GM20431 (cell line): ENCODE measurements around the gene HELZ.
"Not testable (repeated sequence)": the region's sequence is repeated elsewhere in the genome, so short reads cannot be mapped to it uniquely, and the experiment has no call there.

Source experiments
- in situ Hi-C: fragments of 300-500 bp; cut with MseI, MboI; formaldehyde crosslinking; loops from one replicate; pipeline ENCODE4 v1.15.0; 2020; ENCODE audit warnings: low sequenced_read_pairs; ENCODE audit not compliant: unreplicated experiment

The HELZ gene

GRCh38 chr17:67203818-67204217 is 41.2 kb downstream of the HELZ start:
- in situ Hi-C loops: no loop called here

GRCh38 chr17:67202503-67202902 is 42.5 kb downstream of the HELZ start:
- in situ Hi-C loops: no loop called here

GRCh38 chr17:67200727-67201301 is 44.2 kb downstream of the HELZ start:
- in situ Hi-C loops: no loop called here

GRCh38 chr17:67198131-67198530 is 46.9 kb downstream of the HELZ start:
- in situ Hi-C loops: no loop called here

GRCh38 chr17:67197023-67197422 is 48.0 kb downstream of the HELZ start:
- in situ Hi-C loops: not testable (repeated sequence)

- in situ Hi-C loops: no loop called here
Measured at GRCh38 chr17:67196422-67196821, 48.6 kb downstream of the HELZ start.

- in situ Hi-C loops: no loop called here
Measured at GRCh38 chr17:67194134-67194533, 50.9 kb downstream of the HELZ start.

GRCh38 chr17:67187927-67188326 is 57.1 kb downstream of the HELZ start:
- in situ Hi-C loops: no loop called here

- in situ Hi-C loops: no loop called here
Measured at GRCh38 chr17:67186782-67187181, 58.2 kb downstream of the HELZ start.

- in situ Hi-C loops: no loop called here
Measured at GRCh38 chr17:67183531-67183930, 61.5 kb downstream of the HELZ start.

GRCh38 chr17:67181825-67182224 is 63.2 kb downstream of the HELZ start:
- in situ Hi-C loops: no loop called here

GRCh38 chr17:67180275-67180674 is 64.7 kb downstream of the HELZ start:
- in situ Hi-C loops: no loop called here

- in situ Hi-C loops: no loop called here
Measured at GRCh38 chr17:67178555-67178954, 66.4 kb downstream of the HELZ start.

- in situ Hi-C loops: no loop called here
Measured at GRCh38 chr17:67177732-67178131, 67.3 kb downstream of the HELZ start.

GRCh38 chr17:67174190-67174589 is 70.8 kb downstream of the HELZ start:
- in situ Hi-C loops: no loop called here

- in situ Hi-C loops: no loop called here
Measured at GRCh38 chr17:67171560-67171959, 73.4 kb downstream of the HELZ start.

- in situ Hi-C loops: no loop called here
Measured at GRCh38 chr17:67168496-67168895, 76.5 kb downstream of the HELZ start.

GRCh38 chr17:67165201-67165600 is 79.8 kb downstream of the HELZ start:
- in situ Hi-C loops: no loop called here

- in situ Hi-C loops: no loop called here
Measured at GRCh38 chr17:67164302-67164701, 80.7 kb downstream of the HELZ start.

GRCh38 chr17:67162771-67163170 is 82.2 kb downstream of the HELZ start:
- in situ Hi-C loops: no loop called here

GRCh38 chr17:67161573-67161972 is 83.4 kb downstream of the HELZ start:
- in situ Hi-C loops: no loop called here

- in situ Hi-C loops: no loop called here
Measured at GRCh38 chr17:67160791-67161190, 84.2 kb downstream of the HELZ start.
